Cardiac fibroblast (primary cell): Measurements from ENCODE around the gene SBF1.
A peak's percentile ranks its signal among the peaks of the same experiment; 100 is the strongest.

ENCODE experiments used
- DNase-seq, 2 donors: peaks; one replicate each; pipeline versions ENCODE4 v3.0.0 to v3.0.0-alpha.2; 2010; ENCODE audit warnings: low read depth in 2 of 2
- H3K4me3 ChIP-seq, 2 donors: replicated peaks in 1 of 2; 1 replicate in 1 of 2; 2 replicates in 1 of 2; pipeline ENCODE4 v1.5.1; 2011; ENCODE audit warnings: low read depth in 2 of 2, low read length in 2 of 2, mild to moderate bottlenecking in 2 of 2, moderate library complexity in 1 of 2
- CTCF ChIP-seq: IDR thresholded peaks from one replicate; pipeline ENCODE4 v1.5.1; 2011; ENCODE audit warnings: low read depth, mild to moderate bottlenecking, low read length, inconsistent platforms

The SBF1 gene

GRCh38 chr22:50516068-50516467, 41.2 kb upstream of the SBF1 start:
- TF ChIP-seq CTCF: no peak
- DNase-seq: no peak
- H3K4me3 ChIP-seq: no peak overlapping the region

- TF ChIP-seq CTCF: no peak
- no peak for DNase-seq
- no peak overlapping the region for H3K4me3 ChIP-seq
Measured at GRCh38 chr22:50513175-50513574, 38.3 kb upstream of the SBF1 start.

GRCh38 chr22:50508897-50509296, 34.1 kb upstream of the SBF1 start:
- TF ChIP-seq CTCF: no peak
- DNase-seq: no peak
- H3K4me3 ChIP-seq: peak overlapping the region; percentile 72 to 90

- peak; percentile 98 for DNase-seq
- H3K4me3 ChIP-seq: peak within 1 kb of the TSS; percentile 96 to 99
- TF ChIP-seq CTCF: no peak
Measured at GRCh38 chr22:50507991-50508884, 33.4 kb upstream of the SBF1 start, which contains the start of gene NCAPH2. Gene NCAPH2 (plus strand): TSS chr22:50508224. CDS start chr22:50508338, 114 bp downstream.

- H3K4me3 ChIP-seq: peak within 1 kb of the TSS; percentile 96 to 99
- no peak for TF ChIP-seq CTCF
- DNase-seq: no peak
Measured at GRCh38 chr22:50507421-50507990, 32.7 kb upstream of the SBF1 start, which contains the start of gene LMF2. Gene LMF2 (minus strand): TSS chr22:50507702. CDS start chr22:50507675, 27 bp downstream.

GRCh38 chr22:50506611-50507420, 32.0 kb upstream of the SBF1 start:
- H3K4me3 ChIP-seq: peak overlapping the region; percentile 96 to 99
- TF ChIP-seq CTCF: no peak
- DNase-seq: no peak
